DOHH2 (cell line): ENCODE measurements around the gene ZNF668.

Experiments
- H3F3A ChIP-seq: fragments of 200-600 bp; sonication (generic), shearing (Covaris generic); 2 replicates; pipeline ENCODE4 v1.6.0; 2016; ENCODE audit warnings: antibody characterized with exemption, mild to moderate bottlenecking; ENCODE audit not compliant: control insufficient read depth, insufficient read depth
- H3K27ac ChIP-seq: fragments of 200-600 bp; sonication (generic); 2 replicates; pipeline ENCODE4 v1.5.1; 2014; ENCODE audit warnings: low read depth, mild to moderate bottlenecking, low read length, moderate library complexity
- H3K27me3 ChIP-seq: fragments of 200-600 bp; sonication (generic); 2 replicates; pipeline ENCODE4 v1.6.1; 2014; ENCODE audit warnings: mild to moderate bottlenecking, low read length, mixed read lengths; ENCODE audit not compliant: control insufficient read depth
- H3K36me3 ChIP-seq: fragments of 200-600 bp; sonication (generic); 2 replicates; pipeline ENCODE4 v1.6.1; 2014; ENCODE audit warnings: mild to moderate bottlenecking, low read length, moderate library complexity, mixed read lengths; ENCODE audit not compliant: control insufficient read depth
- H3K4me1 ChIP-seq: fragments of 200-600 bp; sonication (generic); 2 replicates; pipeline ENCODE4 v1.6.1; 2014; ENCODE audit warnings: mild to moderate bottlenecking, low read length, mixed read lengths; ENCODE audit not compliant: control insufficient read depth
- H3K4me2 ChIP-seq: fragments of 200-600 bp; sonication (generic); 2 replicates; pipeline ENCODE4 v1.6.0; 2014; ENCODE audit warnings: mild to moderate bottlenecking, low read length, moderate library complexity
- H3K4me3 ChIP-seq: fragments of 200-600 bp; sonication (generic); 2 replicates; pipeline ENCODE4 v1.5.1; 2014; ENCODE audit warnings: mild to moderate bottlenecking, low read length, mixed read lengths
- H3K79me2 ChIP-seq: fragments of 200-600 bp; sonication (generic); 2 replicates; pipeline ENCODE4 v1.6.1; 2014; ENCODE audit warnings: mild to moderate bottlenecking, low read length, mixed read lengths; ENCODE audit not compliant: control insufficient read depth
- H3K9me2 ChIP-seq: fragments of 200-600 bp; sonication (generic); replicated peaks from 2 replicates; pipeline ENCODE4 v1.6.1; 2014; ENCODE audit warnings: mild to moderate bottlenecking, low read length, mixed read lengths; ENCODE audit not compliant: control insufficient read depth
- H3K9me3 ChIP-seq: fragments of 200-600 bp; sonication (generic); 2 replicates; pipeline ENCODE4 v1.6.1; 2014; ENCODE audit warnings: antibody characterized with exemption, low read length, mixed read lengths; ENCODE audit not compliant: control insufficient read depth, insufficient read depth
- H4K20me1 ChIP-seq: fragments of 200-600 bp; sonication (generic); 2 replicates; pipeline ENCODE4 v1.6.0; 2014; ENCODE audit warnings: low read depth, mild to moderate bottlenecking, antibody characterized with exemption, low read length, moderate library complexity; ENCODE audit not compliant: control insufficient read depth, insufficient read depth
- CTCF ChIP-seq: fragments of 200-600 bp; sonication (generic); IDR thresholded peaks from one replicate; pipeline ENCODE4 v1.5.1; 2014; ENCODE audit warnings: antibody characterized with exemption, mild to moderate bottlenecking, low read depth, low read length; ENCODE audit not compliant: poor library complexity, severe bottlenecking
- EZH2phosphoT487 ChIP-seq: fragments of 200-600 bp; sonication (generic); IDR thresholded peaks from 2 replicates; pipeline ENCODE4 v1.6.1; 2017; ENCODE audit warnings: borderline replicate concordance, mild to moderate bottlenecking, antibody characterized with exemption, low read length, moderate library complexity, mixed read lengths

Gene ZNF668

GRCh38 chr16:31043898-31044481 lies 30.1 kb downstream of the ZNF668 start:
- Histone ChIP-seq H3K4me3 (no peak overlapping the region), H3K4me2 (no peak overlapping the region), H3K36me3 (peaks cover 5% of the 10 kb centered on the region; the same call in 1 of the 2 replicates), H3K27ac (no peak overlapping the region), H3F3A (no peaks in the 10 kb centered on the region), H4K20me1 (no peaks in the 10 kb centered on the region), H3K9me3 (no peaks in the 10 kb centered on the region), H3K4me1 (no peaks in the 10 kb centered on the region), H3K9me2 (no peaks in the 10 kb centered on the region), H3K27me3 (no peaks in the 10 kb centered on the region), H3K79me2 (no peaks in the 10 kb centered on the region)
- no peak for TF ChIP-seq EZH2phosphoT487
- no peak for TF ChIP-seq CTCF

- Histone ChIP-seq H4K20me1 (no peaks in the 10 kb centered on the region), H3K79me2 (no peaks in the 10 kb centered on the region), H3K27me3 (no peaks in the 10 kb centered on the region), H3K4me2 (no peak overlapping the region), H3K9me3 (no peaks in the 10 kb centered on the region), H3K4me1 (no peaks in the 10 kb centered on the region), H3K4me3 (no peak overlapping the region), H3K27ac (no peak overlapping the region), H3K36me3 (peaks cover 8% of the 10 kb centered on the region; the same call in 1 of the 2 replicates), H3K9me2 (no peaks in the 10 kb centered on the region), H3F3A (no peaks in the 10 kb centered on the region)
- no peak for TF ChIP-seq CTCF
- TF ChIP-seq EZH2phosphoT487: no peak
These were observed 30.7 kb downstream of the ZNF668 start for GRCh38 chr16:31043352-31043751.

- Histone ChIP-seq H3K4me3 (no peak overlapping the region), H3K79me2 (no peaks in the 10 kb centered on the region), H3K9me3 (no peaks in the 10 kb centered on the region), H3K27ac (no peak overlapping the region), H3F3A (no peaks in the 10 kb centered on the region), H4K20me1 (no peaks in the 10 kb centered on the region), H3K9me2 (no peaks in the 10 kb centered on the region), H3K27me3 (no peaks in the 10 kb centered on the region), H3K4me1 (no peaks in the 10 kb centered on the region), H3K4me2 (no peak overlapping the region), H3K36me3 (peaks cover 12% of the 10 kb centered on the region; the same call in 1 of the 2 replicates)
- TF ChIP-seq CTCF (no peak), EZH2phosphoT487 (no peak)
These were observed 31.2 kb downstream of the ZNF668 start for GRCh38 chr16:31042866-31043265.
